Activated effector memory CD4-positive, alpha-beta T cell treated with anti-CD3 and anti-CD28 coated beads, Interleukin-2, amount 50 U/mL, for 16 hours (primary cell): ENCODE data around the gene ATXN1.
"Not testable (repeated sequence)": the region's sequence is repeated elsewhere in the genome, so short reads cannot be mapped to it uniquely, and the experiment has no call there.

Source experiments
- DNase-seq: peaks from one replicate; pipeline ENCODE4 v3.0.0-alpha.2; 2020

The ATXN1 gene

DNA sequence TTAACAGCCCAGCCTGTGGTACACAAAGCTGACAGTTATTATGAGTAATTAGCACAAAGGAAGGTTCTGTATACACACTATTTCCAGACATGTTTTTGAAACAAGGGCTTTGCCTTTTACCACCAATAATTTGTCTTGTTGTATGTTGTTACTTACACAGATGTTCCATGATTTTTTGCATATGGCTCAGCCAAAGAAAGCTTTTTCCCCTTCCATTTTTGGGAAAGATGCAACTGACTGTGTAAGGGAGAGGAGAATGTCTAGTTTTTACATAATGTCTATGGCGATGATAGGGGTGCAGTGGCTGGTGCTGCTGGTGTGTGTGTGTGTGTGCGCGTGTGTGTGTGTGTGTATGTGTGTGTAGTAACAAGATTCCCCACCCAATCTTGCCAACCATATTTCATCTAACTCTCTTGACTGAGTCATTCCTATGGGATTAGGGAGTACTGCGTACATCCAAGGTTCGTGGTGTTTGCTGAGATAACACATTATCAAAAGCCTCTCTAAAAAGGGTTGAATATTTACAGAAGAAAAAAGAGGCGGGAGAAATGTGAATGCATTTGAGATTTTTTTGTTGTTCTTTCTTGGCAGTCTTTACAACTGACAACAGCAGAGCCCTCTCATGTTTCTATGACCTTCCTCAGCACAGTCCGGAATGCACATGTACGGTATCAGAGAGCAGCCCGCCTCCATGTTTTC is 330.7 kb downstream of the ATXN1 start:
- no peak for DNase-seq

DNA sequence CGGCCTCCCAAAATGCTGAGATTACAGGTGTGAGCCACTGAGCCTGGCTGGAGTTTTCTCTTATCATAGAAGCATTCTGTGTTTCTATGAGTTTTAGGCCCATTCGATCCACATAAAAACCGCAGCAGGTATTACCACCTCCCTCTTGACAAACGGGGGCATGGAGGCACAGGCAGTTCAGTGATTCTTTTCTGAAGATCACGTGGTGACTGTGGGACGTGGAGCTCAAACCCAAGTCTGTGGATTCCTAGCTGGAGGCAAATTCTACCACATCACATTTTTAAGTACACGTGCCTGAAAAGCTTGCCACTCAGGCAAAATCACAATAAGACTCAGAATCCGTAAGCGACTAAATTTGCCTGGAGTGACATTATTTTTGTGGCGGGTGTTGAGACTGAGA is 331.6 kb downstream of the ATXN1 start:
- no peak for DNase-seq

DNA sequence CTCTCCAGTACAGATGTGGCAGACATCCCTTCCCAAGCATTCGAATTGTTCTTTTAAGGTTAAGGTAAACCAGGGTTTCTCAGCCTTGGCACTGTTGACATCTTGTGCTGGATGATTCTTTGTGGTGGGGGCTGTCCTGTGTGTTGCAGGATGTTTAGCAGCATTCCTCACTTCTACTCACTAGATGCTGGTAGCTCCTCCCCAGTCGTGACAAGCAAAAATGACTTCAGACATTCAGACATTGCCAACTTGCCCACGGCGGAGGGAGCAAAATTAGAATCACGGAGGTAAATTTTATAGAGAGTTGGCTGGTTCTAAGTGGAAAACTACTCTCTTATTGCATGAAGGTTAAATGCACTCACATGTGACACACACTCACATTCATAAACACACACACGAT is 334.1 kb downstream of the ATXN1 start:
- no peak for DNase-seq

DNA sequence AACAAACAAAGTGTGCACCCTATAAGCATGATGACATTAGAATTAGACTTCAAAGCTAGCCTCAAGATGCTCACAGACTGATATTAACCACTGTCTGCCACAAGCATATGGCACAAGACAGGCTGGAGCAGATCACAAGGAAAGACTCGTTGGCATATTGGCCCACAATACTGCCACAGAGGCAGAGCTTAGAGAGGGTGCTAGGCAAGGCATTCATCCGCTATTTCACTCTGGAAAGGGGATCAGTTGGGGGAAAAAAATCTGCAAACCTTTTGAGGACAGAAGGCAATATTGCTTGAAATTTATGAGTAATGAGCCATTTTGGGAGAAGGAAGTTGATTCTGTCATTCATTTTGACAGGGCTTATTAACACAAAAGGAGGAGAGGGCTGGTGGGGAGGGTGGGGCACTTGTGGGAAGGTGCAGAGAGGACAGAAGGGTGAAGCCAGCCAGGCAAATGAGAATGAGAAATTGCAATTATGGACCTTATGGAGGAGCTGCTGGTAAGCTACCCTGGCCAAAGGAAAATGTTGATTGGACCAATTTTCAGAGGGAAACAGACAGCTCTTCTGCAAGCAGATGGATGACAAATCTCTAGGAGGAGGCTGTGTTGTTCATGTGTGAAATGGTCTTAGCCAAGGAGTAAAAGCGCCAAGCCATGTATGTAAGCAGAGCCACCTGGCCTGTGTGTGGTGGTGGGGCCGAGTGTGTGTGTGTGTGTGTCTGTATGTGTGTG is 335.2 kb downstream of the ATXN1 start:
- DNase-seq: no peak

DNA sequence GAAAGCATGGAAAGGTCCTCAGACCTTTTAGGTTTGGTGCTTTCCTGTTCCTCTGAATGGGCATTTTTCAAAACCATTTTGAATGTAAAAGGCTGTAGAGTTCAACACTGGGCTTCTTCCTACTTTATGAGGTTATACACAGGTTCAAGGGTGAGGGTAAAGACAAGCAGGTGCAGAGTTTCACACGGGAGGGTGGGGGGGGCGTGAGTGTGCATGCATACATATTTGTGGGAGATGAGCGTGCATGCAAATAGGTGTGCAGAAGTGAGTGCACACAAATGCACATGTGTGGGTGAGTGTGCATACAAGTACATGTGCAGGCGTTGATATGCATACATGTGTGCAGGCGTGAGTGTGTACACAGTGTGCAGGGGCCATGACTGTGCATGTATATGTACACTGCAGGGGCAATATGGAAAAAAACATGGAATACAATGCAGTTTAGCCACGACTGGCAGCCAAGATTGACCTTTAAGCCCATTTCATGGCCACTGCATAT is 339.7 kb downstream of the ATXN1 start:
- DNase-seq: no peak

DNA sequence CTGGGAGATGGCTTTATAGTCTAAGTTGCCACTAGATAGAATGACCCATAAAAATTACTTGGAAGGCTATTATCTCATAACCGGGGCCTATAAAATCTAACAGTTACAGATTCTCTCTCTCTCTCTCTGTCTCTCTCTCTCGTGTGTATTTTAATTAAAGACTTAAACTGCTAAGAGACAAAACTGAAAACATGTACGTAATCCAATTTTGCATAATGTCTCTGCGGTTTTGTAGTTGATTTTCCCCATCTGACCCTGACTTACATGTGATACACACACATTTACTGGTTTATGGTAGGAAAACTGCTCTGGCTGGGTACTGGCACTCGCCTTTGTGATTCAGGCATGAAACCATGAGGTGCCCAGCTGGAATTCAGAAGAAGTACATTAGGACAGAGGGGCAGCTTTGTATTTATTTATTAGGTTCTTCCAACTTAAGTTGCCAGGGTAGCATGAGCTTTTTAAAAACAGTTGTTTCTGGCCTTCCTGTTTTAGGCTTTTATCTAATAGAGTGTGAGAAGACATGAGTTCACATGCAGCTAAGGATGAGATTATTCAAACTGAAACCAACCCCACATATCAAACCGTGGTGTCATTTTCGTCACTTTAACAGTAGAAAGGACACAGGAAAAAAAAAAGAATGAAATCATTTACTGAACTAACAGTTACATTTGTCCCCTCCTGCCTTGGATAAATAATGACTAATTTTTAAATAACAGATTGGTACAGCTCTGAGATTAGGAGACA is 340.4 kb downstream of the ATXN1 start:
- DNase-seq: peak; percentile 83

DNA sequence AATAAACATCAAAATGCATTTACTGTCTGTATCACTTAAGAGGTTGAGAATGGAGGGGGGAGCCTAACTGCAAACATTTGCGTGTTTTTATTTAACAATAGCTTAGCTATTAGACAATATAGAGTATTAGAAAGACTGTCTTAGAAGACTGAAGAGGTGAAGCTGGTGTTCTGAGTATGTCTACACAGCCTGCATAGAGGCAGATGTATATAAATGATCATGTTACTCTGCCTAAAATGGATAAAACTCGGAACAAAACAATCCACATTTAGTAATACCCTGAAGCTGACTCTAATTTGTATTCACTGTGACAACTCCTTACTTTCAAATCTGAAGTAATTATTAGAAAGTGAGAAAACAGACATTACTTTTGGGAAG is 340.9 kb downstream of the ATXN1 start:
- no peak for DNase-seq

DNA sequence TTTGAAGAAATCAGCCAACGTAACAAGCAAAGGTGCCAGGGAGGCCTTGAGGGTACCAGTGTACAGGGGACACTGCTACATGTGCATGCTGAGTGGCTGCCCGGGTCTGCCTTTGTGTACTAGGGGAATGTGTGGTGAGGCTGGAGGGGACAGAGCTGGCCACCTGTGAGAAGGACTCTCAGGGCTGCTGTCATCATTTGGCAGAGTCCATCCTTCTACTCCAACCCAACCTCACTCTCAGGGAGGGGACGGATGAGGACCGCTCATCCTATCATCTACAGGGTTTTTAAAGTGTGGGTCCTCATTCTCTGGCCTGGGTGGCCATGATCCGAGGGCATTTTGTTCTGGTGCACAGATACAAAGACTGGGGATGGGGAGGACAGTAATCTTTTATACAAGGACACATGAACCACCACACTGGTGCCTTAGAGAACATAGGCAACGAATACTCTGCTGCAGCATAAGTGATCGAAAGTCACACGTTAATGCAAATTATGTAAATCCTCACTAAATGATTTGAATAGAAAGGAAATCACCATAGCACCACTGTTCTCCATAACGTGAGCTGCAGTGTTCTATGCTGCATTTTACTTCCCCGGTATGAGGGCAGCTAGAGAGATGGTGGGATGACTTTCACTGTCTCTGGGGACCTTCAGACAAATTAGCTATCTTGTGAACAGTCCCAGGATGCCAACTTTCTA is 341.5 kb downstream of the ATXN1 start:
- DNase-seq: no peak

DNA sequence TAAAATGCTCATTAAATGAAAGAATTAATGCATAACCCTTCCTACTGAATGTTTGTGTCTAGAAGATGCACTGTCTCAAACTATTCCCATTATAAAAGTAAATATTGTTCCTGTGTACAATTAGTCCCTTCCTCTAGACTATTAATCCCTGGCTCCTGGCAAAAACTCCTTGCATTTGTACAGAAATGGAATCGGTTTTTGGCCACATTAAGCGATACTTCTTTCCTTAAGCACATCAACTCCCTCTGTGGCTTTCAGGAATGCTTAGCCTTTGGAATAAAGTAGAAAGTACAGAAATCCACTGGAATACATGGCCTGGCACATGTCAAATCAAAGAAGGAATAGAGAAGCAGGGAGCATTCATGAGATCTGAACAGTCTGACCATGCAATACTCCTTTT is 343.1 kb downstream of the ATXN1 start:
- DNase-seq: no peak

DNA sequence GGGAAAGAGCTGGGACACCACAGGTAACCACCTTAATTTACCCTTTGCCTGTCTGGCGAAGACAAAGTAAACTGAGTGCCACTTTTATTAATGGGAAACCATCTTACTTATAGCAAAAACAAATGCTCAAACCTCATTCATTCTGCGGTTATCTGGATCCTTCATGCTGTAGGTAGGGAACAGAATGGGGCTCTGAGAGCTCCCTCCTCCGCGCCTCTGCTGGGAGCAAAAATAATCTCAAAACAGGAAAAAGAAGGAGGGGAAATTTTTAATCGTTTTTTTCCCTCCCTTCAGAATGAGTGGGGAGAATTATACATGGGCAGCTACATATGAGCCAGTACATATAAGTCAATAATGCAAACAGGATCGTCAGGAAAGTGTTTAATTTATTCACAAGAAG is 345.6 kb downstream of the ATXN1 start:
- DNase-seq: no peak

DNA sequence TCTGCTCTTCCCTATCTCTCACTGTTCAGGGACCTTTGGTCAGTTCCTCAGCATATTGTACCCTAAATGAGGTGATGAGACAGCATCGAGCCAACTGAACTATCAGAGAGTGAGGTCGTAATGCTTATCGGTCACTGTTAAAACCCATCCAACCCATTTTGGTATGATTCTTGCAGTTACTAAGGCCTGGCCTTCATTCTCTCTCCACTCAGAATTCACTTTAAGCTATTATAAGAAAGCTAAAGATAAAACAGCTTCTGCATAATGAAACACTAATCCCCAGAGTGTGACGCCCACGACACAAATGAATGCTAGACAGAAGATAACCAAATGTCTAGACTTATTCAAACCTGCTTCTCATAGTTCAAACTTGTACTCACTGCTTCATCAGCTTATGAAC is 347.1 kb downstream of the ATXN1 start:
- peak; percentile 79 for DNase-seq

DNA sequence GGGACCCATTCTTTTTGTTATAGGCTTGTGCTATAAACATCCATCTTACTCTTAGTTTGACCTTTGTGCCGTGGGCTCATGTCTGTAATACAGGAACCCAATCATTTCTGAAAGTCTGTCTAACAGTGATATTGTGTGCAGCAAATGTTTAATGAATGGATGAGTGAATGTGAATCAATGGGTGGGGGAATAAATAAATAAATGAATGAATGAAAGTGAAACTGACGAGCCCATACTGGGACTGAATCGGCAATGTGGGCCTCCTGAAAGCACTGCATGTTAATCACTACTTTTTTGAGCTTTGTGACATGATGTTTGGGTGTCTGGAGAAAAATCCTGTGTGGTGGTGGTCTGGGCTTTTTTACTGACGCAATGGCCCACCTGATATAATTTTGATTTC is 347.9 kb downstream of the ATXN1 start:
- DNase-seq: peak; percentile 80

DNA sequence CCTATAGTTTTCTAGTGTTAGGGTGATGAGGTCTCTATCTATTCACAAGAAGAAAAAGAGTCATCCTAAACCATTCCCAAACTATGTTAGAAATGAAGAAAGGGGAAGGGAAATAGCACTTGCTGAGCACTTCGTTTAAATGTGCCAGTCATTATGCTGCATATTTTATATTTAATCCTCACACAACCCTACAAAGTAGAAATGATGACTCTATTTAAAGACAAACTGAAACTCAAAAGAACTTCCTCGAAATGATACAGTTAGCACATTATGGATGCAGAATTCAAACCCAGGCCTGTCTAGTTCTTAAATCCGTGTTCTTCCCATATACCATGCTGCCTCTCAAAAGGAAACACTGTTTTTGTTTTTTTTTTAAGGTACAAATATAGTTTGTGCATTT is 348.3 kb downstream of the ATXN1 start:
- no peak for DNase-seq

DNA sequence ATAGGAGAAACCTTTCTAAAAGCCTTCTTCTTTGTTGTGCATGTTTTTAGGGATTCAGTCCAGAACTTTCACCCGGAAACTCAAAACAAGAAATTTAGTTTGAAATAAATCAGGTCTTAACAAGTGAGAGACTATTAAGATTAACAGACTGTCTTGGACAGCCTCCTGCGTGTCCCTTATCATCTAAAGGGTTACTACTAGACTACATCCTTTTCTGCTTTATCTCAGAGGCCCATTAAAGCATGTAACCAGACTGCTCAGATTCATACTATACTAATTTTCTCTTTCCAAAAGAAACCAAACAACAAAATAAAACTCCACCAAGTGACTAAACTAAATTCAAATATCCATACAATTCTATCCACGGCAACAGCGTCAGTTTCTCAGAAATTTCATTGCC is 349.1 kb downstream of the ATXN1 start:
- no peak for DNase-seq

DNA sequence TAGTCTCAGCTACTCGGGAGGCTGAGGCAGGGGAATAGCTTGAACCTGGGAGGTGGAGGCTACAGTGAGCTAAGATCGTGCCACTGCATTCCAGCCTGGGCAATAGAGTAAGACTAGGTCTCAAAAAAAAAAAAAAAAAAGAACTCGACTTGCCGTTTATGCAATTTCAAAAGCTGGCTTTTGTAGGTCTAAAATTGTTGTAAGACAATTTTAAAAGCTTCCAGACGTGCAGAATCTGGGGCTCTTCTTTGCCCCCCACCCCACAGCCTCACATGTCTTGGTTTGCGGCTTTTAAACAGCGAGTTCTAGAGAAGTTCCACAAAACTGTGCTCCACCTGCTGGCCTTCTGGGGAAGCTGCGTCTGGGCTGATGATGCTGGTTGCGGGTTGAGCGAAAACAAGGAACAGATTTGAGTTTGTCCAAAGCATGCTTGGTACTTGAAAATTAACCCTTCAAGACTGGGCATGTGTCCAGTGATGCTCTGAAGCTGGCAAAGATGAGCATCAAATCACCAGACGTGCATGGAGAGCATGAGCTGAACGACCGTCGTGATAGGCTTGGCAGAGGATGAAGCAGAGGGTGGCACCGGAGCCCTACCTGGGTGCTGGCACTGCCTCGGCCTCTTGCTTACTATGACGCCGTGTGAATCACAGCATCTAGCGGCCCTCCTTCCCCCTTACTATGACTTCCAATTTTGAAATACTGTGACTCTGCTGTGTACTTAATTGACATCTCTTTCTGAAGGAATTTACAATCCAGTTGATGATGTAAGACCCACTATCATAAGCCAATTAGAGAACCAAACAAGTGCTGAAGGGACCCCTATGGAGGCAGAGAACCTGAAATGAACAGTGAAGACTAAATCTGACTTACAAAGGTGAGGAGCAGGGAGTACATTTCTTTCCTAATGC is 351.5 kb downstream of the ATXN1 start:
- peak; percentile 84 for DNase-seq

DNA sequence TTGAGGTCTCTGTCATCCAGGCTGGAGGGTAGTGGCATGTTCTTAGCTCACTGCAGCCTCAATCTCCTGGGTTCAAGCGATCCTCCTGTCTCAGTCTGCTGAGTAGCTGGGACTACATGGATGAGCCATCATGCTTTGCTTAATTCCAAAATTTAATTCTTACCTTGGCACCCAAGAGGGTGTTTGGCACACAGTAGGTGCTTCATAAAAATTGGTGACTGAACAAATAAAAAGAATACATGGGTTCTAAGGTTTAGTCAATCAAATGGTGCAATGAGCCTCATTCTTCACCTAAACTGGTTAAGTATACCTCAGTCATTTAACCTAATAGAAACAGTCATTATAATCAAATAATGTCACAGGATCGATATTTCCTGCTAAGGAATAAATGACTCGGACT is 352.5 kb downstream of the ATXN1 start:
- no peak for DNase-seq

DNA sequence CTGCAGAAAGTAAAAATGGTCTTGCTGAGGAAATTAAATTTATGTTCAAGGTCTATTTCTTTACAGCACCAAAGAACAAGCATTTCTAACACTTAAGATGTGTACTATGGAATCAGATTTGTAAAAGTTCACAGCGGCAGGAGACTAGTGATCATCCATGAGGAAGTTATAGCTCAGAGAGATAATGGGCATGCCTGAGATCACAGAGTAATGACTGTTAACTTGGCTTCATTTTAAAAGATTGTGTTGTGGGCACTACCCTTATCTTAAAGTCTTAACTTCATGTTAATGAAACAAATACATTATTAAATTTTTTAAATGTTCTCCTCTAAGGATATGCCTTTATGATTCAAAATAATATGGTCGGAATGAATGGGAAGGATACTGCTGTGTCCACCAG is 354.3 kb downstream of the ATXN1 start:
- DNase-seq: no peak

DNA sequence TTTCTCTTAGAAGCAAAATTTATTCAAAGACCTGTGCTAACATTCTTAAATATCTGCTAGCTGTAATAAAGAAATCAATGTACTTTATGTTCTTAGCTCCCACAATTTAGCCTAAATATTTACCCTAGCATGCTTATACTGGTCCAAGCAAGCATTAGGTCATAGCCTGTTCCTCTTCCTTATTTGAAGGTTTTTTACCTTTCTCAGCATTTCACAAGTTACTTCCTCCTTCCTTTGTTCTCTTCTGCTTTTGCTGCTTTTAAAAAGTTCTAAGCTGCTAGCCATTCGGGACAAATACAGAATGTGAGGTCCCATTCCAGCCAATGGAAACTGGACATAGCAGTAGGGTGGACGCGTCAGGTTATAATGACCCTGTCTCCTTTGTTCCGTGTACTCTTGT is 354.7 kb downstream of the ATXN1 start:
- not testable (repeated sequence) for DNase-seq

DNA sequence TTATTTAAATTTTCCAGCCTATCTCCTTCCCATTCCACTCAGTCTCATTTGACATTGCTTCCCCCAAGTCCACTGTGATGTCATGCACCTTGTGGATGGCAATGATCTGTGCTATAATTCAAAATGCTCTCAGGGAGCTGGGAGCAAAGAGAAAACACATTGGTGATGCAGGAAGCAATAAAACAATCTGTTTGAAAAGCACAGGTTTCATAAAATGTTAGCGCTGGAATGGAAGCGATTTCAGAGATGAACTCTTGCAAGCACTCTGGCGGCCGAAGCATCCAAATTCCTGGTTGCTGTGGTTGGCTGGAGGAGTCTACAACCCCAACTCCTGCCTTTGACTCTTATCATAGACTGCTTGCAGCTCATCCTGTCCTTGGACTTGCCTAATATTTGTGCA is 355.9 kb downstream of the ATXN1 start:
- DNase-seq: no peak

DNA sequence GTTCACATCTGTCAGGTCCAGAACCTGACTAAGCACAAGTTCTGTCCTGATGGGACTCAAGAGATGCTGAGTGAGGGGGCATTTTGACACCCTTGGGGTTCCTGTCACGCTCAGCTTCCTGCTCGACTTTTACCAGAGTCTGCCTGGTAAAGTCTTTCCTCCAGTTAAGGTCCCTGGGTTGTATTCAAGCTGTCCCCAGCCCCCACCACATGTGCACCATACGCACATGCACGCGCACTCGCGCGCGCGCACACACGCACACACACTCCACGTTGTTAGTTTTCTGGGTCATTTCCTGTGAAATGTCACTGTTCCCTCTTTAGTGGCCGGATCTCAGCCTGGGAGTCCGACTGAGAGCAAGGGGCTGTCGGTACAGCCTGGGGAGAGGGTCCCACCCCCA is 356.8 kb downstream of the ATXN1 start:
- DNase-seq: no peak

DNA sequence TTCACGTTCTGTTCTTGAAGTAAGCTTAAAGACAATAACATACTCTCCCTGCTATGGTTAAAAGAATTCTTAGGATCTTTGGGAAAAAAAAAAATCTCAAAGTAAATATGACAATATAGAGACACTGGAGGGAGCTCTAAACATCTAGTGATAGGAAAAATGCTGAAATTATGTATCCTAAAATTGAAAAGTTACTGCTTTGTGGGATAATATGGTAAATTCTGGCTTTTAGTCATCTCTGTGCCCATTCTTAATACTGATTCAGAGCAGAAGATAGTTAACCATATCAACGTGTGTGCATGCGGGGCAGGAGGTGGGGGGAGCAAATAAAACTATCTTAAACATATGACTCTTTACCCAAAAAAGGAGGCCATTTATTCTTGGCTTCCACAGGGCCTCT is 357.4 kb downstream of the ATXN1 start:
- no peak for DNase-seq

DNA sequence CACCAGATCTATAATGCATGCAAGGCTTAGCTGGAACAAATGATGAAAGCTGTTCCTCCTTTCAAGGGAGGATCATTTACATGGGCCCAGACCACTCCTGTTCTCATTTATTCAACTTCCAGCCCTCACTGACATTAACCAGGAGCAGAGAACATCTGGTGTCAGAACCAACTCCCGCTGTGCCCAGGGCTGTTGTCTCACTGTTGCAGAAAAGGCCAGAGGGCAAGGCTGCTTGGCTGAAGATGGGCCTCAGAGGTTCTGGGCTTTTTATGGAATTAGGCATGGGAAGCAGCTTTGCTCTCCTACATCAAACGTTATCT is 358.7 kb downstream of the ATXN1 start:
- DNase-seq: no peak
